ENCODE measurements around the gene SCAPER. TPM values are rescaled to one million over a fixed set of nuclear protein-coding genes. Genes with fewer than 3 reads are reported as not detected.

The SCAPER gene
- total RNA-seq, 1 experiment from 2014 or later: 7.4 TPM

GRCh38 chr15:76464247-76464646 lies 440.9 kb downstream of the SCAPER start:
- Mint-ChIP-seq H3K36me3 (ENCODE audit: insufficient read depth in 1 of 3, low read depth in 3 of 3) (peaks cover 1 to 23% (median 8%) of the 10 kb centered on the region in 3 experiments; a peak in 6 of 7 replicates), H3K27ac (no peak overlapping the region), H3K4me1 (peaks cover 6 to 8% of the 10 kb centered on the region in 2 experiments), H3K4me3 (no peak overlapping the region), H3K27me3 (ENCODE audit: low read depth) (no peaks in the 10 kb centered on the region), H3K9me3 (peaks cover 25 to 26% of the 10 kb centered on the region in 2 experiments; a peak in 4 of 5 replicates)
- H3K23ac ChIP-seq (ENCODE audit: insufficient read length, low read depth, low read length): no peak overlapping the region
- no peak for DNase-seq
- H2BK20ac ChIP-seq (ENCODE audit: low read depth, low read length, poor library complexity, severe bottlenecking): no peak overlapping the region
- no peak overlapping the region for H2AK5ac ChIP-seq (ENCODE audit: insufficient read length, low read length)
- H3K79me2 ChIP-seq (ENCODE audit: insufficient read depth, low read length): no peaks in the 10 kb centered on the region
- no peak overlapping the region for H4K91ac ChIP-seq (ENCODE audit: insufficient read length, low read depth, low read length)
- H3K56ac ChIP-seq (ENCODE audit: insufficient read length, low read depth, low read length): no peak overlapping the region
- no peak overlapping the region for H2BK120ac ChIP-seq (ENCODE audit: low read depth, low read length, poor library complexity, severe bottlenecking)
- H3K27me3 ChIP-seq (ENCODE audit: insufficient read depth, low read length): no peaks in the 10 kb centered on the region
- H2BK15ac ChIP-seq (ENCODE audit: low read depth, low read length): no peak overlapping the region
- no peak overlapping the region for H4K8ac ChIP-seq (replicated peaks; ENCODE audit: insufficient read length, low read depth, low read length)
- H2BK5ac ChIP-seq (ENCODE audit: insufficient read length, low read length): no peak overlapping the region
- H3T11ph ChIP-seq (ENCODE audit: low read length): no peak overlapping the region
- no peak overlapping the region for H2BK12ac ChIP-seq (ENCODE audit: insufficient read length, low read depth, low read length)
- H3K4me2 ChIP-seq (ENCODE audit: insufficient read depth, insufficient read length, low read length): no peak overlapping the region
- H3K4me1 ChIP-seq (ENCODE audit: insufficient read depth, low read length): no peaks in the 10 kb centered on the region
- H3K18ac ChIP-seq (ENCODE audit: insufficient read length, low read depth, low read length): no peak overlapping the region
- H3K9me3 ChIP-seq (ENCODE audit: control insufficient read depth, low read depth, low read length): no peaks in the 10 kb centered on the region
- no peaks in the 10 kb centered on the region for H4K20me1 ChIP-seq (ENCODE audit: control insufficient read depth, insufficient read depth, insufficient read length)
- H3K79me1 ChIP-seq (ENCODE audit: insufficient read depth, low read depth, low read length, poor library complexity, severe bottlenecking): no peaks in the 10 kb centered on the region
- no peak overlapping the region for H3K27ac ChIP-seq (ENCODE audit: insufficient read length, low read depth, low read length)
- H3K4ac ChIP-seq (ENCODE audit: low read depth, low read length): no peak overlapping the region
- H4K5ac ChIP-seq (ENCODE audit: insufficient read length, low read depth, low read length): no peak overlapping the region
- no CpG with 5 or more reads among the region's 2 CpGs for WGBS (ENCODE audit: extremely low coverage, insufficient read length, low lambda C conversion rate)
- H3K14ac ChIP-seq (ENCODE audit: insufficient read depth, low read length): no peak overlapping the region
- no peak overlapping the region for H3K9ac ChIP-seq (ENCODE audit: extremely low read depth, insufficient read length, low read length)
- H2AFZ ChIP-seq (ENCODE audit: low read length): no peak overlapping the region
- TF ChIP-seq CTCF (conservative IDR thresholded peaks at IDR 0.05): no peak
- no peaks in the 10 kb centered on the region for H3K23me2 ChIP-seq (ENCODE audit: insufficient read length, low read depth, low read length, poor library complexity, severe bottlenecking)

Measured in H9 (cell line).